ENCODE measurements around the gene CDH23. TPM values are rescaled to one million over a fixed set of nuclear protein-coding genes. Genes with fewer than 3 reads are reported as not detected.

CDH23 gene
- total and polyA plus RNA-seq, 8 donors, result 3.4 to 64.6 (median 9.9) TPM

DNA sequence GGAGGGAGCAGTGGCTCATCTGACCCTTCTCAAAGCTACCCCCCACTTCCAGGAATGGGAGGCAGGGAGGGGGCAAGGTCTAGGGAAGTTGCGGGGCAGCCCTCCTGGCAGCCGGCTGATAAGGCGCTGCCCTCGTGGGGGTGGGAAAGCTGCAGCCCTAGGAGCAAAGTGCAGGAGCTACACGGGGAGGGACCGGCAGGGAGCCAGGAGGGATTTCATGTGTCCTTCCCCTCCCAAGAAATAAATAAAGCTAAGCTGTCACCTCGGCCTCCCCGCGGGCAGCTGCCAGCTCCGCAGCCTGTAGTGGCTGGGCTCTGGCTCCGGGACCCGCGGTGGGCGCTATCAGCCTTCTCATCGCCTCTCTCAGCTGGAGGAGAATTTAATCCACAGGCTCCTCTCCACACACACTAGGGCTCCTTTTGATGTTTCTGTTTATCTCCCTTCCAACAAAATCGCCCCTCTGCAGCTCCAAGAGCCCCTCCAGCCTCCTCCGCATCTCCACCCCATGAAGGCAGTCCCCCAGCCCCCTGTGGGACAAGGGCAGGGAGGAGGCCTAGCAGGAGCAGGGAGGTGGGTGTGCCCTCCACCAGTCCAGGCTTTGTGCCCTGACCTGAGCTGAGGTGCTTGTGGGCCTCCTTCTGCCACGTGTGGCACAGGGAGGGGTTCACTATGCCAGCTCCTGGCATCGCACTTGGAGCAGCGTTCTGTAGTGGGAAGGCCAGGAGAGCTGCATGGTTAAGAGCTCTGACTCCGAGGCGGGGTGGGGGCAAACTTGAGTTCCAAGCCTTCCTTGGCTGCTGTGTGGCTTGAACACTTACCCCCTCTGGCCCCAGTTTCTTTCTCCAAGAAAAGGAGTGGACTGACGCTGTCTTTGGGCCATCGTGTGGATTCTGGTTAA lies 242.4 kb downstream of the CDH23 start:
- Histone ChIP-seq H3K27me3 (no peaks in the 10 kb centered on the region), H3K9me3 (no peaks in the 10 kb centered on the region), H3K4me1 (peaks cover 3 to 14% (median 4%) of the 10 kb centered on the region in 3 donors), H3K27ac (peak overlapping the region in 1 of 4 donors; percentile 9), H3K4me3 (peak overlapping the region in 1 of 4 donors; percentile 3), H3K36me3 (no peaks in the 10 kb centered on the region)
- TF ChIP-seq, protein P1, sequence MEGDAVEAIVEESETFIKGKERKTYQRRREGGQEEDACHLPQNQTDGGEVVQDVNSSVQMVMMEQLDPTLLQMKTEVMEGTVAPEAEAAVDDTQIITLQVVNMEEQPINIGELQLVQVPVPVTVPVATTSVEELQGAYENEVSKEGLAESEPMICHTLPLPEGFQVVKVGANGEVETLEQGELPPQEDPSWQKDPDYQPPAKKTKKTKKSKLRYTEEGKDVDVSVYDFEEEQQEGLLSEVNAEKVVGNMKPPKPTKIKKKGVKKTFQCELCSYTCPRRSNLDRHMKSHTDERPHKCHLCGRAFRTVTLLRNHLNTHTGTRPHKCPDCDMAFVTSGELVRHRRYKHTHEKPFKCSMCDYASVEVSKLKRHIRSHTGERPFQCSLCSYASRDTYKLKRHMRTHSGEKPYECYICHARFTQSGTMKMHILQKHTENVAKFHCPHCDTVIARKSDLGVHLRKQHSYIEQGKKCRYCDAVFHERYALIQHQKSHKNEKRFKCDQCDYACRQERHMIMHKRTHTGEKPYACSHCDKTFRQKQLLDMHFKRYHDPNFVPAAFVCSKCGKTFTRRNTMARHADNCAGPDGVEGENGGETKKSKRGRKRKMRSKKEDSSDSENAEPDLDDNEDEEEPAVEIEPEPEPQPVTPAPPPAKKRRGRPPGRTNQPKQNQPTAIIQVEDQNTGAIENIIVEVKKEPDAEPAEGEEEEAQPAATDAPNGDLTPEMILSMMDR (IDR thresholded peaks at IDR 0.05), result no peak
- peak in 5 of 6 donors; percentile 25 to 66 (median 47) for DNase-seq
- FAIRE-seq, result no peak
- 46% methylated on average over 24 of the region's 24 CpGs for WGBS, 2 donors
- ATAC-seq, result peak; percentile 36 to 73 (median 60)
- intact Hi-C loops (cut with DNase I), result no loop called here

GRCh38 chr10:71640607-71641006 lies 243.9 kb downstream of the CDH23 start:
- DNase-seq (no peak), ATAC-seq (no peak), FAIRE-seq (no peak)
- no peak overlapping the region for H3K4me3 ChIP-seq
- peaks cover 0 to 12% (median 4%) of the 10 kb centered on the region in 3 donors for H3K4me1 ChIP-seq
- no peaks in the 10 kb centered on the region for H3K27me3 ChIP-seq
- no peak overlapping the region for H3K27ac ChIP-seq
- H3K36me3 ChIP-seq, result no peaks in the 10 kb centered on the region
- TF ChIP-seq, protein P1 (IDR thresholded peaks at IDR 0.05), result no peak
- intact Hi-C loops (cut with DNase I), result no loop called here
- no peaks in the 10 kb centered on the region for H3K9me3 ChIP-seq
- WGBS, 2 donors, result 73 to 87% methylated on average over 9 of the region's 9 CpGs

GRCh38 chr10:71641449-71641848 lies 244.7 kb downstream of the CDH23 start:
- FAIRE-seq (no peak), DNase-seq (no peak), ATAC-seq (no peak)
- no peak overlapping the region for H3K27ac ChIP-seq
- H3K4me3 ChIP-seq, result no peak overlapping the region
- peaks cover 0 to 12% (median 4%) of the 10 kb centered on the region in 3 donors for H3K4me1 ChIP-seq
- intact Hi-C loops (cut with DNase I), result no loop called here
- no peaks in the 10 kb centered on the region for H3K27me3 ChIP-seq
- H3K36me3 ChIP-seq, result no peaks in the 10 kb centered on the region
- 86 to 91% methylated on average over 7 of the region's 7 CpGs for WGBS, 2 donors
- TF ChIP-seq, protein P1 (IDR thresholded peaks at IDR 0.05), result no peak
- no peaks in the 10 kb centered on the region for H3K9me3 ChIP-seq

- Histone ChIP-seq H3K27ac (no peak overlapping the region), H3K9me3 (no peaks in the 10 kb centered on the region), H3K36me3 (no peaks in the 10 kb centered on the region), H3K4me1 (peaks cover 0 to 12% (median 4%) of the 10 kb centered on the region in 3 donors), H3K27me3 (no peaks in the 10 kb centered on the region), H3K4me3 (no peak overlapping the region)
- ATAC-seq (no peak), FAIRE-seq (no peak), DNase-seq (no peak)
- TF ChIP-seq, protein P1 (IDR thresholded peaks at IDR 0.05), result no peak
- 74 to 86% methylated on average over 5 of the region's 5 CpGs for WGBS, 2 donors
- intact Hi-C loops (cut with DNase I), result no loop called here
Observed at GRCh38 chr10:71641986-71642385, 245.3 kb downstream of the CDH23 start.

DNA sequence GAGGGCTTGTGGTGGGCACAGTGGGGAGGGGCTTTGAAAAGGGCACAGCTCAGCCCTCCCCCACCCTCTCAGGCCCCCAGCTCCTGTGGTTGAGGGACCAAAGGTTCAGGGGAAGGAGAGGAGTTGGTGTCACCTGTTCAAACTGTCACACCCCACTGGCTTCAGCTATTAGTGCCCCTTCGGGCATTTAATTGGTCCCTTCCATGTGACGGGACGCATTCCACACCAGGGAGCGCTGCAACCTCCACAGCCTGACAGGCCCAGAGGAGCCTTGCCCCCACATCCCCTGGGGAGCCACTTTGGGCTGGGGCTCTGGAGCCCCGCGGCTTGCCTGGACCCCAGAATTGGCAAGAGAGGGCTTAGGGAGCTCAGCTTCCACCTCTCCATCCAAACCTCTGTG lies 247.2 kb downstream of the CDH23 start:
- DNase-seq (no peak), ATAC-seq (no peak), FAIRE-seq (no peak)
- H3K9me3 ChIP-seq, result no peaks in the 10 kb centered on the region
- H3K27me3 ChIP-seq, result no peaks in the 10 kb centered on the region
- peaks cover 0 to 7% (median 4%) of the 10 kb centered on the region in 3 donors for H3K4me1 ChIP-seq
- H3K36me3 ChIP-seq, result no peaks in the 10 kb centered on the region
- H3K4me3 ChIP-seq, result no peak overlapping the region
- TF ChIP-seq, protein P1 (IDR thresholded peaks at IDR 0.05), result no peak
- intact Hi-C loops (cut with DNase I), result no loop called here
- 76% methylated on average over 6 of the region's 6 CpGs for WGBS, 2 donors
- H3K27ac ChIP-seq, result no peak overlapping the region
